T-helper 17 cell (primary cell): ENCODE measurements around the gene NBPF4. TPM values are rescaled to one million over a fixed set of nuclear protein-coding genes. Genes with fewer than 3 reads are reported as not detected.
"Not testable (repeated sequence)": the region's sequence is repeated elsewhere in the genome, so short reads cannot be mapped to it uniquely, and the experiment has no call there.

Source experiments
- ATAC-seq: fragments of 150-1000 bp; cut with Tn5 transposase; 2 replicates; pipeline ENCODE4 v1.10.0; 2021; ENCODE audit warnings: mild to moderate bottlenecking, moderate library complexity
- DNase-seq, 3 donors: peaks; one replicate each; pipeline versions ENCODE4 v3.0.0 to v3.0.0-alpha.2; 2020 to 2021
- H3K9me3 ChIP-seq: one replicate; pipeline ENCODE4 v1.7.0; 2013; ENCODE audit warnings: low read length, mild to moderate bottlenecking; ENCODE audit not compliant: control insufficient read depth, poor library complexity, severe bottlenecking
- H3K27ac Mint-ChIP-seq: one replicate; pipeline ENCODE4 v1.8.0; 2022; ENCODE audit warnings: mild to moderate bottlenecking, moderate library complexity, mixed read lengths
- H3K27me3 Mint-ChIP-seq: one replicate; pipeline ENCODE4 v1.8.0; 2022; ENCODE audit warnings: mixed read lengths
- H3K36me3 Mint-ChIP-seq: one replicate; pipeline ENCODE4 v1.8.0; 2022; ENCODE audit warnings: low read depth, mixed read lengths
- H3K4me1 Mint-ChIP-seq: one replicate; pipeline ENCODE4 v1.8.0; 2022; ENCODE audit warnings: mild to moderate bottlenecking, mixed read lengths
- H3K4me3 Mint-ChIP-seq: one replicate; pipeline ENCODE4 v1.8.0; 2022; ENCODE audit warnings: mild to moderate bottlenecking, moderate library complexity, mixed read lengths
- total RNA-seq, 4 donors: library from RNA in 2 of 4; stranded (reverse) in 2 of 4; gene quantifications; one replicate each; pipeline ENCODE4 v1.2.3 and lab custom pipeline; 2022 to 2026

NBPF4 gene
- total RNA-seq, result not detected
- total RNA-seq (lab: John Stamatoyannopoulos, UW), result 0 to 0.08 reads per million in 2 donors

GRCh38 chr1:108243976-108244375, at the start of gene NBPF4:
Gene NBPF4 (minus strand): TSS chr1:108244076. CDS start chr1:108243761, 315 bp downstream.
- not testable (repeated sequence) for H3K4me1 Mint-ChIP-seq, H3K36me3 Mint-ChIP-seq, DNase-seq, H3K27me3 Mint-ChIP-seq, H3K9me3 ChIP-seq, H3K27ac Mint-ChIP-seq, ATAC-seq, H3K4me3 Mint-ChIP-seq

- ATAC-seq, H3K36me3 Mint-ChIP-seq: not testable (repeated sequence)
These were observed 38.8 kb upstream of the NBPF4 start for GRCh38 chr1:108282528-108283257.

GRCh38 chr1:108272485-108273327, 28.8 kb upstream of the NBPF4 start:
- DNase-seq, H3K9me3 ChIP-seq, H3K4me1 Mint-ChIP-seq, H3K27me3 Mint-ChIP-seq, H3K36me3 Mint-ChIP-seq, H3K4me3 Mint-ChIP-seq, H3K27ac Mint-ChIP-seq: not testable (repeated sequence)
- ATAC-seq, result peak; percentile 91

More at GRCh38 chr1:108282528-108283257, 38.8 kb upstream of the NBPF4 start:
- H3K4me1 Mint-ChIP-seq, H3K27me3 Mint-ChIP-seq, DNase-seq, H3K9me3 ChIP-seq, H3K27ac Mint-ChIP-seq, H3K4me3 Mint-ChIP-seq: not testable (repeated sequence)

- H3K36me3 Mint-ChIP-seq, ATAC-seq, H3K27ac Mint-ChIP-seq, DNase-seq, H3K9me3 ChIP-seq, H3K4me3 Mint-ChIP-seq, H3K4me1 Mint-ChIP-seq, H3K27me3 Mint-ChIP-seq: not testable (repeated sequence)
These were observed 23.2 kb upstream of the NBPF4 start for GRCh38 chr1:108267097-108267496.

- H3K4me1 Mint-ChIP-seq, ATAC-seq: not testable (repeated sequence)
These were observed 18.1 kb upstream of the NBPF4 start for GRCh38 chr1:108261967-108262366.

GRCh38 chr1:108261519-108261918, 17.6 kb upstream of the NBPF4 start:
- not testable (repeated sequence) for ATAC-seq, H3K27me3 Mint-ChIP-seq, H3K27ac Mint-ChIP-seq, H3K4me3 Mint-ChIP-seq, H3K9me3 ChIP-seq, H3K36me3 Mint-ChIP-seq, H3K4me1 Mint-ChIP-seq, DNase-seq

More at GRCh38 chr1:108261967-108262366, 18.1 kb upstream of the NBPF4 start:
- not testable (repeated sequence) for H3K9me3 ChIP-seq, H3K36me3 Mint-ChIP-seq, H3K4me3 Mint-ChIP-seq, H3K27me3 Mint-ChIP-seq, H3K27ac Mint-ChIP-seq, DNase-seq

- not testable (repeated sequence) for ATAC-seq, H3K4me3 Mint-ChIP-seq, H3K36me3 Mint-ChIP-seq, H3K27me3 Mint-ChIP-seq, H3K9me3 ChIP-seq, DNase-seq, H3K27ac Mint-ChIP-seq, H3K4me1 Mint-ChIP-seq
These were observed 16.8 kb upstream of the NBPF4 start for GRCh38 chr1:108260578-108261259.

GRCh38 chr1:108255426-108255825, 11.6 kb upstream of the NBPF4 start:
- not testable (repeated sequence) for H3K4me3 Mint-ChIP-seq, H3K4me1 Mint-ChIP-seq, H3K36me3 Mint-ChIP-seq, ATAC-seq, H3K27me3 Mint-ChIP-seq, H3K27ac Mint-ChIP-seq, H3K9me3 ChIP-seq, DNase-seq

- H3K4me3 Mint-ChIP-seq, H3K27ac Mint-ChIP-seq, ATAC-seq, DNase-seq, H3K4me1 Mint-ChIP-seq, H3K36me3 Mint-ChIP-seq, H3K9me3 ChIP-seq, H3K27me3 Mint-ChIP-seq: not testable (repeated sequence)
These were observed 4.5 kb downstream of the NBPF4 start for GRCh38 chr1:108239426-108239825.

GRCh38 chr1:108235308-108235707, 8.6 kb downstream of the NBPF4 start:
- not testable (repeated sequence) for ATAC-seq, H3K27me3 Mint-ChIP-seq, H3K9me3 ChIP-seq, H3K27ac Mint-ChIP-seq, H3K4me1 Mint-ChIP-seq, DNase-seq, H3K36me3 Mint-ChIP-seq, H3K4me3 Mint-ChIP-seq

- not testable (repeated sequence) for ATAC-seq, H3K4me3 Mint-ChIP-seq, H3K4me1 Mint-ChIP-seq, H3K36me3 Mint-ChIP-seq, H3K27me3 Mint-ChIP-seq, H3K9me3 ChIP-seq, DNase-seq, H3K27ac Mint-ChIP-seq
These were observed 11.7 kb downstream of the NBPF4 start for GRCh38 chr1:108232183-108232582.

GRCh38 chr1:108229976-108230375, 13.9 kb downstream of the NBPF4 start:
- not testable (repeated sequence) for H3K27ac Mint-ChIP-seq, H3K4me3 Mint-ChIP-seq, H3K4me1 Mint-ChIP-seq, H3K27me3 Mint-ChIP-seq, H3K9me3 ChIP-seq, DNase-seq, ATAC-seq, H3K36me3 Mint-ChIP-seq

GRCh38 chr1:108227772-108228171, 16.1 kb downstream of the NBPF4 start:
- not testable (repeated sequence) for H3K27ac Mint-ChIP-seq, H3K4me3 Mint-ChIP-seq, H3K36me3 Mint-ChIP-seq, ATAC-seq, H3K4me1 Mint-ChIP-seq, DNase-seq, H3K9me3 ChIP-seq, H3K27me3 Mint-ChIP-seq
